Measurements from ENCODE around the gene ARID5B. TPM values are rescaled to one million over a fixed set of nuclear protein-coding genes. Genes with fewer than 3 reads are reported as not detected.

The ARID5B gene
- total and polyA plus RNA-seq, 2 experiments from 2014 or later, result 53.2 to 55.0 TPM

DNA sequence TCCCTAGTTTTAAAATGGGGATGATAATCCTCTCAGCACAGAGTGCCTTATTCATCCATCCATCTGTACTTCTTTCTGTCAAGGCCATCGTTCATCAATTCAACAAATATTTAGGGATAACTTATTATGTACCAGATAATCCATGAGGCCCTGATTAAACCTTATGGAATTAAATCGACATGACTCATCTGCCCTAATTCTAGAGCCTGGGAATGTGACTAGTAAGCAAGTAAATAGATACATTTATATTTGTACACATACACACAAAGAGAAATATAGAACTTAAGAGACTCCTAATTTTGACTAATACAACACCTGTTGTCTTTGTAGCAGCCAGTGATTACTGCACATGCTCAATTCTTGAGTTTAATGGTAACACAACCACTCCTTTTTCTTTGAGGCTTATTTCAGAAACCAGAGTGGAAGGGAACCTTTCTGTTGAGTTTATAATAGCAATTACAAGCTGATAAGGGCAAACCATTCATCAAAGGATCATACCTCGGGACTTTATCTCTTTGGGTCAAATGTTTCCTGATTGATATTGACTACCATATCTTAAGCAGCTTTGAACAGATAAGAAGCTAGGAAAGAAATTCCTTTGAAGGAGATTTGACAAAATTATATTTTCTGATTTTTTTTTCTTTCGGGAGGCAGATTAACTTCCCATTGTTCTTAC, 122.7 kb downstream of the ARID5B start:
- peak overlapping the region; percentile 26 for H3K4me2 ChIP-seq
- TF ChIP-seq EZH2 (IDR thresholded peaks at IDR 0.05; ENCODE audit: borderline replicate concordance) (no peak), EZH2phosphoT487 (IDR thresholded peaks at IDR 0.05; ENCODE audit: low read depth, severe bottlenecking, unreplicated experiment) (no peak)
- TF ChIP-seq, protein P1, sequence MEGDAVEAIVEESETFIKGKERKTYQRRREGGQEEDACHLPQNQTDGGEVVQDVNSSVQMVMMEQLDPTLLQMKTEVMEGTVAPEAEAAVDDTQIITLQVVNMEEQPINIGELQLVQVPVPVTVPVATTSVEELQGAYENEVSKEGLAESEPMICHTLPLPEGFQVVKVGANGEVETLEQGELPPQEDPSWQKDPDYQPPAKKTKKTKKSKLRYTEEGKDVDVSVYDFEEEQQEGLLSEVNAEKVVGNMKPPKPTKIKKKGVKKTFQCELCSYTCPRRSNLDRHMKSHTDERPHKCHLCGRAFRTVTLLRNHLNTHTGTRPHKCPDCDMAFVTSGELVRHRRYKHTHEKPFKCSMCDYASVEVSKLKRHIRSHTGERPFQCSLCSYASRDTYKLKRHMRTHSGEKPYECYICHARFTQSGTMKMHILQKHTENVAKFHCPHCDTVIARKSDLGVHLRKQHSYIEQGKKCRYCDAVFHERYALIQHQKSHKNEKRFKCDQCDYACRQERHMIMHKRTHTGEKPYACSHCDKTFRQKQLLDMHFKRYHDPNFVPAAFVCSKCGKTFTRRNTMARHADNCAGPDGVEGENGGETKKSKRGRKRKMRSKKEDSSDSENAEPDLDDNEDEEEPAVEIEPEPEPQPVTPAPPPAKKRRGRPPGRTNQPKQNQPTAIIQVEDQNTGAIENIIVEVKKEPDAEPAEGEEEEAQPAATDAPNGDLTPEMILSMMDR (IDR thresholded peaks at IDR 0.05; ENCODE audit: poor library complexity), result no peak
- peaks cover 74% of the 10 kb centered on the region for H3K79me2 ChIP-seq
- H3K4me1 ChIP-seq (ENCODE audit: insufficient read depth), result peaks cover 48% of the 10 kb centered on the region
- no peak for DNase-seq (ENCODE audit: low spot score)
- WGBS (ENCODE audit: low lambda C conversion rate, missing lambda C conversion rate), result 39% methylated on average over 4 of the region's 4 CpGs
- H3K27ac ChIP-seq, result peak overlapping the region; percentile 75
- no peaks in the 10 kb centered on the region for H3K9me3 ChIP-seq (ENCODE audit: low read depth)
- H4K20me1 ChIP-seq (ENCODE audit: insufficient read depth, poor library complexity, severe bottlenecking), result no peaks in the 10 kb centered on the region
- H3K9me2 ChIP-seq (replicated peaks; ENCODE audit: insufficient read depth), result no peaks in the 10 kb centered on the region
- no peaks in the 10 kb centered on the region for H3K36me3 ChIP-seq (replicated peaks; ENCODE audit: insufficient read depth, low read depth)
- H3K27me3 ChIP-seq, result no peaks in the 10 kb centered on the region
- no peak overlapping the region for H2AFZ ChIP-seq
- no peak overlapping the region for H3K4me3 ChIP-seq

DNA sequence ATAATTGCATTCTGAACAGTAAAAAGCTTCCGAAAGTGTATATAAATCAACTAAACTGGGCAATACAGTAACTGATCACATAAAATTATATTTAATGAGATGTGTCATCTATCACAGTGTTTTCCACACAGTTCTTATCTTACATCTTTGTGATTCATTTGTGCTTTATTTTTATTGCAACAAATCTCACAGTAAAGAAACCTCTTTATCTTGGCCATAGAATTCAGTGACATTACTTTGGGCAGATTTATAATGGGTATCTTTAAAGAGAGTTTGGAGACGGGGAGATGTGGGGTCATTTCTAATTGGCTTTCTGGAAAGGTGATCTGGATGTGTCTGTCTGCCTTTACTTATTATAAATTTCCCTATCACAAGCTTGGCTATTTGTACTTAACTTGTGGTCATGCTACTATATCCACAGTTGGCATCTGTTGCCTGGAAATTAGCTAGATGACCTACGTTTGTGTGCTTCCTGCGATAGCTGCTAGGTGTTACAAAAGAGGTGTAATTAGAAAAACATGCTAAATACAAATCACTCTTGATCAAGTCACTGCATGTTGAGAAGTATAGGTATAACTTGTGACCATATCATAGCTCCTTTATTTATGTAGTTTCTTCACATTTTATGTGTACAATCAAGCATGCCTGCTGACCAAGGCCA, 123.8 kb downstream of the ARID5B start:
- no peak for DNase-seq (ENCODE audit: low spot score)
- Histone ChIP-seq H2AFZ (no peak overlapping the region), H3K4me1 (ENCODE audit: insufficient read depth) (peaks cover 38% of the 10 kb centered on the region), H3K4me2 (peak overlapping the region; percentile 26), H3K27ac (peak overlapping the region; percentile 75), H3K9me2 (replicated peaks; ENCODE audit: insufficient read depth) (no peaks in the 10 kb centered on the region), H3K79me2 (peaks cover 75% of the 10 kb centered on the region), H3K27me3 (no peaks in the 10 kb centered on the region), H3K4me3 (no peak overlapping the region), H3K9me3 (ENCODE audit: low read depth) (no peaks in the 10 kb centered on the region), H4K20me1 (ENCODE audit: insufficient read depth, poor library complexity, severe bottlenecking) (no peaks in the 10 kb centered on the region), H3K36me3 (replicated peaks; ENCODE audit: insufficient read depth, low read depth) (no peaks in the 10 kb centered on the region)
- WGBS (ENCODE audit: low lambda C conversion rate, missing lambda C conversion rate), result 63% methylated on average over 4 of the region's 4 CpGs
- TF ChIP-seq EZH2phosphoT487 (IDR thresholded peaks at IDR 0.05; ENCODE audit: low read depth, severe bottlenecking, unreplicated experiment) (no peak), EZH2 (IDR thresholded peaks at IDR 0.05; ENCODE audit: borderline replicate concordance) (no peak)
- TF ChIP-seq, protein P1 (IDR thresholded peaks at IDR 0.05; ENCODE audit: poor library complexity), result no peak

DNA sequence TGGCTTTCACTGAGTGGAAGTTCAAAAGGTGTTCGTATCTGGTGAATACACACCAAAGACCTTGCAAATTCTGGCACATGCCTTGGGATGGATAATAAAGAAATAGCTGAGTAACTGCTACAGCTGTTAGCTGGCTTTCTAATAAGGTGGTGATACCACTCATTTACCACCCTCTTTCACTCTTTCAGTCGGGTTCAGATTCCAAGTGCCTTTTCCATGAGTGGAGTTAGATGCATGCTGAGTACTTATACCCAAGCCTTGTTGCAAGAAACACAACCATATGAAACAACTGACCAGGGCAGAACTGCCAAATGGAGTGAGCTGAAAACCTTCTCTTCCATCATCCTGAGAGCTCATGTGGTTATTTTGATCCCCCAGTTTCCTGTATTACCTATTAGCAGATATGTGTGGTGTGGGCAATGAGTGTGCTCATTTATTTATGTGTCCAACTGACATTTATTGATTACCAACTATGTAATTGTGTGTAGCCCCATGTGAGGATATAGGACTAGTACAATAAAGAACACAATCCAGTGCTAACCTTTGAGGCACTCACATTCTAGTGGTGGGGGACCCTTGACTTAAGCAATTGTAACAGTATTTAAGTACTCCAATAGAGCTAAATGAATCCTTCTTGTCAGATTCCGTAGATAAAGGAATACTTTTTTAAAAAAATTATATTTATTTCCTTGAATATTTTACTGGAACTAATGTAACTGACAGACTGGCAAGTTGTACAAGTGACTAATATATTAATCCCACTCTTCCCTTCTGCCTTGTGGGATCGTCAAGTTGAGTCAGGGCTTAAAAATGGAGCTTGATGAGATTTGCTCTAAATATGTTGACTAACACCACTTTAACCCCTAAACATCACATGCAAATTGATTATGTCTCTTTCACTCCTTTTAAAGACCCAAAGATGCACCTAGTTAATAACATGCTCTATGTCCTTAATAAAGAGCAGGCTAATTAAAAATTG, 124.7 kb downstream of the ARID5B start:
- no peaks in the 10 kb centered on the region for H3K9me3 ChIP-seq (ENCODE audit: low read depth)
- peaks cover 75% of the 10 kb centered on the region for H3K79me2 ChIP-seq
- peak overlapping the region; percentile 75 for H3K27ac ChIP-seq
- no peaks in the 10 kb centered on the region for H4K20me1 ChIP-seq (ENCODE audit: insufficient read depth, poor library complexity, severe bottlenecking)
- H2AFZ ChIP-seq, result no peak overlapping the region
- peaks cover 30% of the 10 kb centered on the region for H3K4me1 ChIP-seq (ENCODE audit: insufficient read depth)
- H3K36me3 ChIP-seq (replicated peaks; ENCODE audit: insufficient read depth, low read depth), result no peaks in the 10 kb centered on the region
- TF ChIP-seq, protein P1 (IDR thresholded peaks at IDR 0.05; ENCODE audit: poor library complexity), result no peak
- no peaks in the 10 kb centered on the region for H3K27me3 ChIP-seq
- DNase-seq (ENCODE audit: low spot score), result no peak
- 75% methylated on average over 4 of the region's 4 CpGs for WGBS (ENCODE audit: low lambda C conversion rate, missing lambda C conversion rate)
- no peak overlapping the region for H3K4me2 ChIP-seq
- H3K4me3 ChIP-seq, result no peak overlapping the region
- no peaks in the 10 kb centered on the region for H3K9me2 ChIP-seq (replicated peaks; ENCODE audit: insufficient read depth)
